DMS114 treated with DMSO at 0.1 percent for 48 hours (cell line): ENCODE data around the gene CDK4.

ENCODE experiments used
- DNase-seq: peaks from one replicate; lab custom pipeline; 2025; ENCODE audit not compliant: unreplicated experiment; lab: John Stamatoyannopoulos, UW

Gene CDK4

DNA sequence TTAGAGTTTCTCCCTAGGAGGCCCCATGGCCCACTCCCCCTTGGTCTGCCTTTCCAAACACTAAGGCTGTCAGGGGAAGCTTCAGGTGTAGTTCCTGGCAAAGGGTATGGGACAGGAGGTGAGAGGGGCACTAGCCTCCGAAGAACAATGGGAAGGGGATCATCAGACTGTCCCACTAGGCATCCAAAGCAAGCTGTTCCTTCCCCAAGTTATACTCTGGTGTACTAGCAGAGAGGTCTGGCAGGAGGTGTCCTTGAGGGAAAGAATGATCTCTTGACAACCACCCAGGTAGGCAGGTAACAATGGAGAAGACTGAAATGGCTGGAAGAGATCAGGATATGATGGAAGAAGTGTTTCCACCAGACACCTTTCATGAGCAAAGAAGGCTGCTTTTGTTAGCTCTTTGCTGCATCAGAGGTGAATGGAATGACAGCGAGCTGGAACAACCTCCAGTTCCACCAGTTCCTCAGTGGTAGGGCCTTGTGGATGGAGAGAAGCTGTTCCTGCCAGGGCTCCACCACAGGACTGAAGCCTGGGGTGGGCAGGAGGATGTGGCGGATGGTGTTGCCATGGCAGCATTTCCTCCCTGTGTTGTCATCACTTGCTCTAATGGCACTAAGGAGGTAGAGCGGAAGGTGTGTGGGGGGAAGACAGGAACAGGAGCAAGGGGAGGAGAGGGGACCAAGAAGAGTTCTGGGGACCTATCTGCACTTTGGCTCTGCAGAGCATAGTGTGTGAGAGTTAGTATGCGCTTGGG lies 11.3 kb downstream of the CDK4 start:
- no peak for DNase-seq

GRCh38 chr12:57739914-57740538 lies 12.1 kb downstream of the CDK4 start:
- DNase-seq: no peak

DNA sequence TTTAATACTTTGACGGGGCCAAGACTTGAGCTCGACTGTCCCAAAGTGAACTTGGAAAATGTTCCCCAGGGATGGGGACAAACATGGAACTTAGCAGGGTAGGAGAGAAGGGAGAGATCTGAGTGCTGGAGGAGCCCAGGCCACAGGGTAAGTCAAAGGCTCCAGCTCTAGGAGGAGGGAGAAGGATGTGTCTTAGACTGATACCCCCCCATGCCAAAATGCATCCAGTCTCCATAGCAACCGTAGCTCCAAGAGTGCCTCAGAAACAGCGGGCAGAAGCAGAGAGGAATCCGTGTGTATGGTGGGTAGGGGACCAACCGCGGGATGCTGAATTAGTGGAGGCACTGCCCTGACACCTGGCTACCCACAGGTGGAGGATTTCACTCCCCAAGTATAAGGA lies 12.7 kb downstream of the CDK4 start:
- DNase-seq: no peak

- peak; percentile 13 for DNase-seq
Measured at GRCh38 chr12:57738661-57739237, 13.4 kb downstream of the CDK4 start, which contains the start of gene AGAP2. AGAP2 (minus strand) TSS chr12:57738742; CDS start chr12:57738246, 496 bp downstream.

GRCh38 chr12:57737467-57738460 lies 14.3 kb downstream of the CDK4 start:
- no peak for DNase-seq

- peak; percentile 37 for DNase-seq
Measured at GRCh38 chr12:57736741-57737466, 15.2 kb downstream of the CDK4 start.

- DNase-seq: peak; percentile 54
Measured at GRCh38 chr12:57735952-57736740, 16.0 kb downstream of the CDK4 start.

DNA sequence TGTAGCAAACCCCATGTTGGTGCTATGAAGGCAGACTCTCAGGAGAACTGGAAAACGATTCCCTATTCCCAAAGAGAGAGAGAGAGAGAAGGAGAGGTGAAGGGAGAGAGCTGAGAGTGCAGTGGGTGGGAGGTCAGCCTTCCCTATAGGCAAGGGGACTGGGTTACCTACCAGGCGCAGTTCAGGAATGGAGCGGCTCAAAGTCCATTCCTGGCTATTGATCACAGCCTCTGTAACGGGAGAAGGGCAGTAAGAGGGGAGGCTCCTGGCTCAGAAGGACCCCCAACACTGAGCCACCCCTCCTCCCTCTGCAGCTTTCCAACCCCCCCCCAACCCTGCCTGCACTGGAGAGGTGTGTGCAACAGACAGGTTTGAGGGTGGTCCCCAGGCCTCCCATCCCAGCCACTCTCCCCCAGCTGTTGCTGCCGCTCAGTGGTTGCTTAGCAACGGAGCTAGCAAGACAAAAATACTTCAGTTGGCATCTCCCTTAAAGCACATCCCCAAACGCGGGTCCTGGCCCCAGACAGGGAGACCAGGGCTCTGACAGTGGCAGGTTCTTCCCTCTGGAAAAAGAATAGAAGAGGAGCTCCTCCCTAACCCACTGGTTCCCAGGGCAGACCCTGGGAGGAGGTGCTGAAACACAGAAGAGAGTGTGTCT lies 16.8 kb downstream of the CDK4 start:
- no peak for DNase-seq

- no peak for DNase-seq
Measured at GRCh38 chr12:57734591-57734990, 17.5 kb downstream of the CDK4 start.

GRCh38 chr12:57733928-57734327 lies 18.2 kb downstream of the CDK4 start:
- no peak for DNase-seq

DNA sequence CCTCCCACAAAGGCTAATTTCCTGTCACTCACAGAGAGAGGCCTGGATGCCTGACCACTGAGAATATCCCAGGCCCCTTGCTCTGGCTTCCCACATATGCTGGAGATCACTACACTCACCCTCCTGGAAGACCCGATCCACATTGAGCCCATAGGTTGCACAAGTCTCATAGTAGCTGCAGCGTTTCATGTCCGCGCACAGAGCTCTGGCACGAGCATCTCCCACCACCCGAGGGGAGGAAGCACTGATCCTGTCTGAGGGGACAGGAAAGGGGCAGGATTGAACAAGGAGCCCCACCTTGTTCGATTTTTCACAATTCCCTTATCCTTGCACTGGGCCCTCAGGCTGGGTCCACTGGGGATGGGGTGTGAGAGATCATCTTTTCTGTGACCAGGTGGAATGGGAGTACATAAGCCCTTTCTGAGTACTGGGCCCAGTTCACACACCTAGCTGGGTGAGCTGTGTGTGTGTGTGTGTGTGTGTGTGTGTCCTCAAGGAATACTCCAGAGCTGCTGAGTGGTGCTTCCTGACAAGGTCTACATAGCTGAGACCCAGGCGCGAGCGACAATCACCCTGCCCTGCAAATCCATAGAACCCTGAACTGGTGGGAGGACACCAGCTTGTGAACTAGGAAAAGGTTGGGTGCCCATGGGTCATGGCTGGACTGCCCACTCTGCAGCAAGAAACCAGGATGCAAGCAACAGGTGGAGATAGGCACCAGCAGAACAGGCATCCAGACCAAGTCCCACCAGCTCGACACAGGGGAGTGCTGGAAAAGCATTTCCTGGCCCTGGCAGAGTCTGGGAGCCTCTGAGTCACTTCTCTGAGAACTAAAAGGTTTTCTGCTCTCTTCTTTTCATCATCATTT lies 19.1 kb downstream of the CDK4 start:
- DNase-seq: no peak

DNA sequence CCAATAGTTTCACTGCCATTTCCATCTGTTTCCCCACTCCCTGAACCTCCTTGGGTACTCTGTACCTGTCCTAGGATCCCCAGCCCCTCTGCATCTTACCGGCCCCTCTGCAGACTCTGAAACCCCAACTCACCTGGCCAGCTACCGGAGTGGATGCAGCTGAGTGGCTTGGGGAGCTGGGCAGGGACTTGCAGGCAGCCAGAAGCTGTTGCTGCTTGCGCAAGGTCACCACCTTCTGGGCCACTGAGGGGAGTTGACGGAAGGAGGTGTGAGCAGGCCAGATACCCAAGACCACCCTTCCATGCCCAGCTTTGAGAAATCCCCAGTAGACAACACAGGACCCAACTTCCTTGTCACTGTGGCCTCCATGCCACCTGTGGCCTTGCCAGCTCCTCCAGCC lies 19.8 kb downstream of the CDK4 start:
- DNase-seq: no peak

- DNase-seq: no peak
Measured at GRCh38 chr12:57731411-57732080, 20.6 kb downstream of the CDK4 start.

- DNase-seq: no peak
Measured at GRCh38 chr12:57730336-57731067, 21.6 kb downstream of the CDK4 start.

GRCh38 chr12:57729321-57729844 lies 22.7 kb downstream of the CDK4 start:
- no peak for DNase-seq

- no peak for DNase-seq
Measured at GRCh38 chr12:57727758-57728395, 24.2 kb downstream of the CDK4 start.
